CD14-positive monocyte (primary cell): ENCODE measurements around the gene TNFRSF6B. TPM values are rescaled to one million over a fixed set of nuclear protein-coding genes. Genes with fewer than 3 reads are reported as not detected.

Experiments
- DNase-seq, 3 donors: peaks; one replicate each; pipeline ENCODE4 v3.0.0-alpha.2; 2011 to 2022
- H2AFZ ChIP-seq: 2 replicates; pipeline ENCODE4 v1.6.0; 2012; ENCODE audit warnings: mild to moderate bottlenecking, low read depth, low read length, inconsistent platforms; ENCODE audit not compliant: insufficient read depth, poor library complexity, severe bottlenecking
- H3K27ac ChIP-seq, 2 donors: 1 replicate in 1 of 2; 2 replicates in 1 of 2; pipeline ENCODE4 v1.5.1; 2012 to 2013; ENCODE audit warnings: low read length in 2 of 2, control low read depth in 1 of 2, inconsistent platforms in 1 of 2, low read depth in 1 of 2, mild to moderate bottlenecking in 1 of 2
- H3K27me3 ChIP-seq, 2 donors: one replicate each; pipeline versions ENCODE4 v1.6.0 to v1.6.1; 2011 to 2013; ENCODE audit warnings: low read length in 2 of 2; ENCODE audit not compliant: control insufficient read depth in 2 of 2, insufficient read depth in 2 of 2
- H3K36me3 ChIP-seq, 2 donors: replicated peaks in 1 of 2; 1 replicate in 1 of 2; 2 replicates in 1 of 2; pipeline versions ENCODE4 v1.5.1 to v1.6.1; 2012 to 2013; ENCODE audit warnings: low read length in 2 of 2, control low read depth in 1 of 2, inconsistent platforms in 1 of 2, mild to moderate bottlenecking in 1 of 2; ENCODE audit not compliant: insufficient read depth in 2 of 2, control insufficient read depth in 1 of 2
- H3K4me1 ChIP-seq, 2 donors: 1 replicate in 1 of 2; 2 replicates in 1 of 2; pipeline versions ENCODE4 v1.5.1 to v1.6.1; 2012 to 2013; ENCODE audit warnings: low read length in 2 of 2, control low read depth in 1 of 2, inconsistent platforms in 1 of 2, mild to moderate bottlenecking in 1 of 2, moderate library complexity in 1 of 2; ENCODE audit not compliant: insufficient read depth in 2 of 2, control insufficient read depth in 1 of 2
- H3K4me2 ChIP-seq: replicated peaks from 2 replicates; pipeline ENCODE3; 2012; ENCODE audit warnings: low read length, moderate library complexity, mild to moderate bottlenecking; ENCODE audit not compliant: poor library complexity, severe bottlenecking; ENCODE audit errors: extremely low read depth
- H3K4me3 ChIP-seq, 3 experiments: fragments of 200-600 bp in 1 of 3; sonication (generic) in 1 of 3; replicated peaks in 1 of 3; 1 replicate in 2 of 3; 2 replicates in 1 of 3; pipeline ENCODE4 v1.5.1; 2011 to 2013; ENCODE audit warnings: low read length in 3 of 3, mild to moderate bottlenecking in 3 of 3, control low read depth in 2 of 3, low read depth in 2 of 3, inconsistent platforms in 1 of 3, moderate library complexity in 1 of 3
- H3K79me2 ChIP-seq: 2 replicates; pipeline ENCODE4 v1.6.0; 2012; ENCODE audit warnings: mild to moderate bottlenecking, control low read depth, inconsistent platforms, low read length, moderate library complexity; ENCODE audit not compliant: insufficient read depth
- H3K9ac ChIP-seq: 2 replicates; pipeline ENCODE4 v1.6.0; 2017; ENCODE audit warnings: low read length, mild to moderate bottlenecking; ENCODE audit not compliant: insufficient read depth, poor library complexity, severe bottlenecking
- H3K9me3 ChIP-seq, 2 donors: replicated peaks in 1 of 2; 1 replicate in 1 of 2; 2 replicates in 1 of 2; pipeline versions ENCODE4 v1.5.1 to v1.6.1; 2012 to 2013; ENCODE audit warnings: low read length in 2 of 2, control low read depth in 1 of 2; ENCODE audit not compliant: control insufficient read depth in 1 of 2, insufficient read depth in 1 of 2
- H4K20me1 ChIP-seq: 2 replicates; pipeline ENCODE4 v1.6.0; 2012; ENCODE audit warnings: mild to moderate bottlenecking, low read length, control low read depth, moderate library complexity; ENCODE audit not compliant: insufficient read depth
- H3K27ac Mint-ChIP-seq, 7 donors: one replicate each; pipeline ENCODE4 v1.8.0; 2020; ENCODE audit warnings: mild to moderate bottlenecking in 7 of 7, mixed read lengths in 7 of 7, moderate library complexity in 6 of 7, inconsistent platforms in 2 of 7
- H3K27me3 Mint-ChIP-seq, 3 donors: one replicate each; pipeline ENCODE4 v1.8.0; 2021 to 2022; ENCODE audit warnings: low read depth in 3 of 3, mild to moderate bottlenecking in 3 of 3, mixed read lengths in 3 of 3, moderate library complexity in 3 of 3, inconsistent platforms in 1 of 3
- H3K36me3 Mint-ChIP-seq, 2 donors: one replicate each; pipeline ENCODE4 v1.8.0; 2020; ENCODE audit warnings: mixed read lengths in 2 of 2, inconsistent platforms in 1 of 2, mild to moderate bottlenecking in 1 of 2
- H3K4me1 Mint-ChIP-seq: one replicate; pipeline ENCODE4 v1.8.0; 2020; ENCODE audit warnings: mild to moderate bottlenecking, mixed read lengths
- H3K4me3 Mint-ChIP-seq, 2 donors: one replicate each; pipeline ENCODE4 v1.8.0; 2020; ENCODE audit warnings: mild to moderate bottlenecking in 2 of 2, mixed read lengths in 2 of 2, moderate library complexity in 1 of 2
- H3K9me3 Mint-ChIP-seq, 7 donors: one replicate each; pipeline ENCODE4 v1.8.0; 2020 to 2022; ENCODE audit warnings: mixed read lengths in 7 of 7, mild to moderate bottlenecking in 6 of 7, moderate library complexity in 6 of 7, inconsistent platforms in 2 of 7
- CTCF ChIP-seq: fragments of 200-600 bp; IDR thresholded peaks from one replicate; pipeline ENCODE4 v1.8.0; 2022; ENCODE audit warnings: antibody characterized with exemption, mild to moderate bottlenecking
- WGBS: methylation state at CpG from one replicate; pipeline ENCODE4 v1.1.5; 2013; ENCODE audit warnings: missing lambda C conversion rate; ENCODE audit not compliant: insufficient coverage; 5-methylcytosine and 5-hydroxymethylcytosine counted together
- intact Hi-C, 2 donors: fragments of 100-400 bp; cut with micrococcal nuclease; formaldehyde crosslinking; loops; one replicate each; pipeline versions ENCODE4 v1.15.0 to v1.15.1; 2023
- polyA plus RNA-seq, 3 donors: library from polyadenylated mRNA; depleted of rRNA in 1 of 3; unstranded in 2 of 3; stranded (reverse) in 1 of 3; fragments of 300-500 nt in 2 of 3; fragments of >200 nt in 1 of 3; fragmentation: Illumina TruSeq in 2 of 3; gene quantifications; 1 replicate in 2 of 3; 2 replicates in 1 of 3; pipeline ENCODE4 v1.2.3, GENCODE V29; 2012 to 2021

TNFRSF6B gene
- polyA plus RNA-seq, 3 donors: 6.5 TPM; not detected in 2

- Mint-ChIP-seq H3K36me3 (peaks cover 5 to 11% of the 10 kb centered on the region in 2 donors), H3K4me3 (no peak overlapping the region), H3K27me3 (peaks cover 0 to 3% (median 0%) of the 10 kb centered on the region in 3 donors), H3K4me1 (peaks cover 35% of the 10 kb centered on the region), H3K9me3 (no peaks in the 10 kb centered on the region), H3K27ac (no peak overlapping the region)
- Histone ChIP-seq H3K79me2 (no peaks in the 10 kb centered on the region), H3K36me3 (peaks cover 0 to 7% of the 10 kb centered on the region in 2 donors), H3K4me2 (no peak overlapping the region), H4K20me1 (no peaks in the 10 kb centered on the region), H2AFZ (no peak overlapping the region), H3K27me3 (no peaks in the 10 kb centered on the region), H3K4me3 (no peak overlapping the region), H3K9ac (no peak overlapping the region), H3K9me3 (no peaks in the 10 kb centered on the region), H3K27ac (no peak overlapping the region), H3K4me1 (peaks cover 31 to 37% of the 10 kb centered on the region in 2 donors)
- no peak for TF ChIP-seq CTCF
- WGBS: 96% methylated on average over 37 of the region's 44 CpGs
- no peak for DNase-seq
- intact Hi-C loops: no loop called here
Observed at GRCh38 chr20:63689046-63690002, 7.1 kb upstream of the TNFRSF6B start.

GRCh38 chr20:63690003-63690897 is 6.2 kb upstream of the TNFRSF6B start:
- H3K27ac Mint-ChIP-seq: peak overlapping the region in 2 of 7 donors; percentile 60 to 73
- H2AFZ ChIP-seq: no peak overlapping the region
- no peaks in the 10 kb centered on the region for H3K9me3 Mint-ChIP-seq
- H3K4me3 ChIP-seq: no peak overlapping the region
- no peak overlapping the region for H3K9ac ChIP-seq
- peaks cover 31% of the 10 kb centered on the region in 2 donors for H3K4me1 ChIP-seq
- H3K27me3 ChIP-seq: no peaks in the 10 kb centered on the region
- H3K79me2 ChIP-seq: no peaks in the 10 kb centered on the region
- peaks cover 5 to 11% of the 10 kb centered on the region in 2 donors for H3K36me3 Mint-ChIP-seq
- peaks cover 27% of the 10 kb centered on the region for H3K4me1 Mint-ChIP-seq
- no peak for DNase-seq
- no peak overlapping the region for H3K4me2 ChIP-seq
- H4K20me1 ChIP-seq: no peaks in the 10 kb centered on the region
- intact Hi-C loops: no loop called here
- no peaks in the 10 kb centered on the region for H3K9me3 ChIP-seq
- H3K27me3 Mint-ChIP-seq: peaks cover 0 to 1% (median 0%) of the 10 kb centered on the region in 3 donors
- H3K27ac ChIP-seq: no peak overlapping the region
- 91% methylated on average over 34 of the region's 40 CpGs for WGBS
- no peak overlapping the region for H3K4me3 Mint-ChIP-seq
- no peak for TF ChIP-seq CTCF
- peaks cover 0 to 10% of the 10 kb centered on the region in 2 donors for H3K36me3 ChIP-seq
